ENCODE results near the gene GUCA1A.
A peak's percentile ranks its signal among the peaks of the same experiment; 100 is the strongest.
"Not testable (repeated sequence)": the region's sequence is repeated elsewhere in the genome, so short reads cannot be mapped to it uniquely, and the experiment has no call there.

GUCA1A gene

GRCh38 chr6:42148058-42148457 is 25.1 kb upstream of the GUCA1A start:
- no peak for DNase-seq

DNA sequence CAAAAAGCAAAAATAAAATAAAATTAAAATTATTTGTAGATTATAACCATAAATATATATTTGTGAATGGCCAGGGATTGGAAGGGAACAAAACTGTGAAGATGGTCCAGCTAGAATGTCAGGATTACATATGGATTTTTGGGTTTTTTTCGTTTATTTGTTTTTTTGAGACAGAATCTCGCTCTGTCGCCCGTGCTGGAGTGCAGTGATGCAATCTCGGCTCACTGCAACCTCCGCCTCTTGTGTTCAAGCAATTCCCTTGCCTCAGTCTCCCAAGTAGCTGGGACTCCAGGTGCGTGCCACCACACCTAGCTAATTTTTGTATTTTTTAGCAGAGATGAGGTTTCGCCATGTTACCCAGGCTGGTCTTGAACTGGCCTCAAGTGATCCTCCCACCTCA is 22.9 kb upstream of the GUCA1A start:
- DNase-seq: no peak

GRCh38 chr6:42152024-42152423 is 21.1 kb upstream of the GUCA1A start:
- DNase-seq: no peak

DNA sequence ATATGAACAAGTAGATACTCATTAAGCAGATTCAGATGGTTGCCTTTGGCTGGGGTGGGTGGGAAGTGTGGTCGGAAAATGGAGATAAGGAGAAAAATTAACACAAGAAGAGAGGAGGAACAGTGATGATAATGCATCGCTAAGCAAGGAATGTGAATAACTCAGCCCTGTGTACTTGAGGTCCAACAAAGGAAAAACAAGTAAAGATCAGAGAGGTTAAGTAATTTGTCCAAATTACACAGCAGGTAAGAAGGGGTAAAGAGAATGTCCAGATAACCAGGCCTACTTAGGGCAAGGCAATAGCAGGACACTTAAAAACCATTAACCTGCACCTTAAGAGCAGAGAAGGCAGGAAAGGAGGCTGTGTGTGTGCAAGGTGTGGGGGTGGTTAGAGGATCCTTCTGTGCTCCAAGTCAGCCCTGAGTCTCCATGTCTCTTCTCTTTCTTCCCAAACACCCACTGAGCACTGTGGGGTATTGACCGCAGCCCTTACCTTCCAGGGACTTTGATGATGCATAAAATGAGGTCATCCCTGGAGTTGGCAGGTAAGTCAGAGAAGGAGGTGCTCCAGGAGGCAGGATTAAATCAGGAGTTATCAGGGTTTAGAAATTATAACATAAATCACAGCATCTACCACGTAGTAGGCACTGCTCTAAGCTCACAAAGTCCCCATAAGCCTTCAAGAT is 20.5 kb upstream of the GUCA1A start:
- not testable (repeated sequence) for DNase-seq

GRCh38 chr6:42153921-42154320 is 19.2 kb upstream of the GUCA1A start:
- DNase-seq: no peak

DNA sequence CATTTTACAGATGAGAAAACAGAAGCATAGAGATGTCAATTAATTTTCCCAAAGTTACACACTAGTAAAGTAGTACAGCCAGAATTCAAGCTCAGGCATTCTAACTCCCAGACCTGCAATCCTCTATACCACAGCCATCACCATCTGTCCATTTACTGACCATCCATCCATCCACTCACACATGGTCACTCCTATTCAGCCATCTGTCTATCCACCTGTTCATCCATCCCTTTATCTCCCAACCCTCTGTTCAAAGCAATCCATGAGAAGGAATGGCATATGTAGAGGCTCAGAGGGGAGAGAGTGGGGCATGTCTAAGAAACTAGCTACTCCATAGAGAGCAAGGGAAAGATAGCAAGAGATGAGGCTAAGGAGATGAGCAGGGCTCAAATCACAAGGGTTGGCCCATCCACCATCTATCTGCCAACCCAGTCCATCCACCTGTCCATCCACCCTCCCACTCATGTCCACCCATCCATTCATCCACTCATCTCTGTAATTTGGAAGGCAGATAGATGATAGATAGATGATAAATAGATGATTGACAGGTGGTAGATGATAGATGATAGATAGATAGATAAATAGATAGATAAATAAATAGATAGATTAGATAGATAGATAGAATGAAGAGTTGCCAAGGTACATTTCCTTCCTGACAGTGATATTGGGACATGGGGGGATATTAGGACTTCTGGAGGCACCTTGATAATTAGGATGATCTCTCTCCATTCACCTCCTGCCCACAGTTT is 18.5 kb upstream of the GUCA1A start:
- DNase-seq: no peak

- peak in 1 of 2 experiments; percentile 10 for DNase-seq
Measured at GRCh38 chr6:42155293-42155692, 17.9 kb upstream of the GUCA1A start.

DNA sequence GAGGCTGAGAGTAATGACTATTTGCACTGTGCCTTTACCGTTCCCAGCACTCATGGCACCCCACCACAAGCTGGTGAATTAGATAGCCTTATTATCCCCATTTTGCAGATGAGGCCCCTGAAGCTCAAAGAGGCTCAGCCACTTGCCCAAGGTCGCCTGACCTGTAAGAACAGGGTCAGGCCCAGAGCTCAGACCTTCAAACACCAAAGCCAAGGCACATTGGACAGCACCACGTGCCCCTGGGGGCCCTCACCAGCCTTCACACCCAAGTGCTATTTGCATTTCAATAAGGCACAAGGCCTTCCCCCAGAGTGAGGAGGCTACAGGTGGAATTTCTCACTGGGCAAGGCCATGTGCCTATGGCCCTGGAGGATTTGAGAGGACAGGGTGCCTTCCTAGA is 16.5 kb upstream of the GUCA1A start:
- no peak for DNase-seq

DNA sequence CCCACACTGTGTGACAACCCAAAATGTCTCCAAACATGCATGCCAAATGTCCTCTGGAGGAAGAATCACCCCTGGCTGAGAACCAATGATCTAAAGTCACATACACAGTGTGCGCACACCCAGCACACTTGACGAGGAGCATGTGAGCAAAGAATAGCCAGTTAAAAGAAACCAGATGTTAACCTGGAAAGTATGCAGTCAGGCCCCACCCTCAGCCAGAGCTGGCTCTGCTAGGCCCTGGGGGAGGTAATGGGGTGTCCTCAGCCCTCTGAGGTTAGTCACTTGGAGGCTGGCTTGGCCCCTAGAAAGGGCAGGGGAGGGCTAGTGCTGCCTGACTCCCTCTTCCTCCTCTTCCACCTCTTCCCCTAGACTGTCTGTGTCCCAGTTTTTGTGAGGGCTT is 15.2 kb upstream of the GUCA1A start:
- DNase-seq: no peak

DNA sequence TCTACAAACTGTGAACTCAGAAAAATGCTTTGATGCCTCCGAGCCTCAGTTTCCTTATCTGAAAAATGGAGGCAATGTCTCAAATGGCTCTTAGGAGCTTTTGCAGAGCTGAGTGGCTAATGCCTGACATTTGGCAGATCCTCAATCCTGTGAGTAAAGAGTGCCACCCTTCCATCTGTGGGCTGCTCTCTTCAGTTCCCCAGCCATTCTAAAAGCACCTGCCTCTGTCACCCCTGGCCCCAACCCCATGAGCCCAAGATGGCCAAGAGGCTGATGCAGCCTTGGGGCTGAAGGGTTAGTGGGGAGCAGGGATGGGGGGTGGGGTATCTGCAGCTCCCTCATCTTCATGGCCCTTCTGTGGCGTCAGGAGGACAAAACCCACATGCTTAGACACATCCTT is 14.5 kb upstream of the GUCA1A start:
- no peak for DNase-seq

DNA sequence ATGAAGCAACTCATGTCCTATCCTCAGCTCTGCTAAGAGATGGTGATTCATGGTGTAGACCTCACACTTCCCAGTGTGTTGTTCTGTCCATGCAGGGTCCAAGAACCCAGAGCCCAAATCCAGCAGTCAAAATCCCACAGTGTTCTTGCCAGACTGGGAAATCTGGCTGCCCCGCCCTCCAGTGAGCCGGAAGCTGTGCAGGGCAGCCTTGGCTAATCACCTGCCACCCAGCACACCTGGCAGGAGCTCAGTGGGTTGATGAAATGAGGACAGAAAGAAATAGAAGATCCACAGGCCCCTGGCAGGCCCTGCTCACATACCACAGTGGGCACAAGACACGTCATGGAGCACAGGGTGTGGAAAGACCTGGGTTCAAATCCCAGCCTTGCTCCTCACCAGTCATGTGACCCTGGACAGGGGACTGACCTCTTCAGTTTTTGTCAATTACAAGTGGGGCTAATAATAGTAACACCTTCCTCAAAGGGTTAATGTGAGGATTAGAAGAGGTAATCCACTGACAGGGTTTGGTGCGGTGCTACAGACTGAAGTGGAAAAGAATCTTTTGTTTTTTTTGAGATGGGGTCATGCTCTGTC is 13.6 kb upstream of the GUCA1A start:
- DNase-seq: no peak

DNA sequence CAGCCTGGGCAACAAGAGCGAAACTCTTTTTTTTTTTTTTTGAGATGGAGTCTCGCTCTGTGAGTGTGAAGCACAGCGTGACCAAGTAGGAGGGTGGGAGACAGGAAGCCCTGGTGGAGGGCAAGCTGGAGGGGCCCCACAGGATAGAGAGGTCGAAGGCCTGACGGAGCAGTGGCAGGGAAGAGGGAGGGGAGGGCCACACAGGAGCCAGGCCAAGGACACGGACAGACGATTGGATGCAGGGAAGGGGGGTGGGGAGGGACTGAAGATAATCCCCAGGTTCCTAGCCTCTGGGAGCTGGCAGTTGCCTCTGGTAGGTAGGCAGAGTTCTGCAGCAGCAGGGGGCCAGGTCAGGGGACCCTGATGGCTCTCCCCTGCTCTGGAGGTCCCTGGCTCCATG is 10.8 kb upstream of the GUCA1A start:
- DNase-seq: no peak

- no peak for DNase-seq
Measured at GRCh38 chr6:42162812-42163211, 10.4 kb upstream of the GUCA1A start.

GRCh38 chr6:42163981-42164380 is 9.2 kb upstream of the GUCA1A start:
- no peak for DNase-seq

GRCh38 chr6:42165016-42165415 is 8.1 kb upstream of the GUCA1A start:
- no peak for DNase-seq

- DNase-seq: peak; percentile 54 to 68
Measured at GRCh38 chr6:42166444-42167141, 6.6 kb upstream of the GUCA1A start.

DNA sequence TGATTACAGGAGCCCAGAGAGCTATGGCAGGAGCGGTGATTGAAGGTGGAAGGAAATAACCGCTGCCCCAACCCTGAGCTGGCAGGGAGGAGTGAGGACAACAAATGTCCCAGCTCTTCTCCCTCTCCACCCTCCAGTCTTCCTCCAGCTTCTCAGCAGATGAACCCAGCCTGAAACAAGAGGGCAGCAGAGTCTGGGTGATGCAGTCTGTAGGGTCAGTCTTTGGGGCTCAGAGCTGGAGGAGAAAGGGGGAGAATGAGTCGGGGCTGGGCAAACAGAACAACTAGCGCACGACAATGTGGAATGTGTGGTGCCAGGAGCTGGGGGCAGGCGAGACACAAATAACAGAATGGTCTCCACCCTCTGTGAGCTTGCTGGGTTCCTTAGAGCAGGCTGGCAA is 4.5 kb upstream of the GUCA1A start:
- no peak for DNase-seq

- not testable (repeated sequence) for DNase-seq
Measured at GRCh38 chr6:42169780-42170179, 3.4 kb upstream of the GUCA1A start.

DNA sequence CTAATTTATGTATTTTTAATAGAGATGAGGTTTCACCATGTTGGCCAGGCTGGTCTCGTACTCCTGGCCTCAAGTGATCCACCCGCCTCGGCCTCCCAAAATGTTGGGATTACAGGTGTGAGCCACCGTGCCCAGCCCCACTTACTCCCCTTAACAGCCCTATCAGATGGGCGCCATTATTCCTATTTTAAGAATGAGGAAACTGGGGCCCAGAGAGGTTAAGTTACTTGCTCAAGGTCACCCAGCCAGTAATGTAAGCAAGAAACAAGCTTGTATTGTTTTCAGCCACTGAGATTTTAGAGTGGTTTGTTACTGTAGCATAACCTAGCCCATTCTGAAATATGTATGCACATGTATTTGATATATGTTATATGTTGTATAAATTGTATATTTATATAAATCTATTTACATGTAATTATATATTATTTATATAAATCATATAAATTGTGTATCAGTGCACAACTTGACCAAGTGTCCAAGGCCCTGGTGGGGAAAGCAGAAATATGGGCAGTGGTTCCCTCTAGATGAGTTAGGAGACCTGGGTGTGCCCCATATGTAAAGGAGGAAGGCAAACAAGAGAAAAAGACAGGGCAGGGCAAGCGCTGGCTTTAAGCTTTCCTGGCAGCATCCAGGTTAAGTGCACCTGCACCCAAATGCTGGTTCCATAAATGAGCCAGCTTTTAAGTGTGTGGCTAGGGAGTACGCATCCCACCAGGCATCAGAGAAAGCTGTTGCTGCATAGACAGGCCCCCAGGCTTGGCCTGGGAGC is 1.2 kb upstream of the GUCA1A start:
- no peak for DNase-seq

- peak in 1 of 2 experiments; percentile 8 for DNase-seq
Measured at GRCh38 chr6:42175860-42176259, 2.7 kb downstream of the GUCA1A start.

DNA sequence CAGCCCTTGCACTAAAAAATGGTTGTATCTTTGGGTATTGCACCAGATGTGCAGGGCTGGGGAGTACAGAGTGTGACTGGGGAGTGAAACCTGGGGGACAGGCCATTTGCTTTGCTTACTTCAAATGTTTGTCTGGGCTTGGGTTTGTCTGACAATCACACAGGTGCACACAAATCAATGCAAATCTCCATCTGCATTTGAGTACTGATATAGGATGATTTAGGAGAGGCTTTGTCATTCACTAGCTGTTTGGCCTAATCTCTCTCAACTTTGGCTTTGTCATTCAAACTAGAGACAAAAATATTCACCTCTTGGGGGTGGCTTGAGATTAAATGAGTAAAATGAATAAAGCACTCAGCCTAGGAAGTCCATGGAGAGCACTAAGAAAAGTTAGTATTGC is 3.8 kb downstream of the GUCA1A start:
- no peak for DNase-seq

DNA sequence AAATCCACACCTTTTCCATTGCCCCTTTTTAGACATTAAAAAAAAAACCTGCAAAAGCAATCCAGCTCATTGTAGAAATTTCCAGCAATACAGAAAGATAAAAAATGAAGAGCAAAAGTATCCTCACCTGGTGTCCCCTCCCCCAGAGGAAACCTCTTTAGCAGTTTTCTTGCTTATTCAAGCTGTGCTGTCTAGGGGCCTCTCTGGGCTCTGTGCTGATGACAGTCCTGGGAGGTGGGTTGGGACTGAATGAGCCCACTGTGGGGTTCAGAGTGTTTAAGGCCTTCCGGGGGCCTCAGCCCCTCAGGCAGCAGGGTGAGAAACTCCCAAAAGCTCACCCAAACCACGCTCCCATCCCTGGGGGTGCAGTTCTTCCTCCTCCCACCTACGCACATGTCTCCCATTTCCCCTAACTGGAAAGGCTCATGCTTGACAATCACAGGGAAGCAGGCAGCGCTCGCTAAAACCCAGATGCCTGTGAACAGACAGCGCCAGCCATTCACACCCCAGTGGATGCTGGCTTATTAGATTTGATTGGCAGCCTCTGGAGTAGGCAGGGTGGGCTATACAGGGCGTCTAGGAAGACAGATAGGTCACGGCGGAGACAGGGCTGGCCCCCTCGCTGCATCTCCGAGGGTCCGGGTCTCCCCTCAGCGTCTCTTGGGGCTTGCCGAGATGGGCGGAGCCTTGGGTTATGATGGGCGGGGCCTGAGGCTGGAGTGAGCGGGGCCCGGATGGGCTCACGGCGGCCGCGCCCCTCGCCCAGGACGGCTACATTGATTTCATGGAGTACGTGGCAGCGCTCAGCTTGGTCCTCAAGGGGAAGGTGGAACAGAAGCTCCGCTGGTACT is 4.6 kb downstream of the GUCA1A start:
- no peak for DNase-seq

All from AML-193 (cell line).